Right lobe of liver (tissue), 4 donors: ENCODE data around the gene SPATA20.

Experiments
- POLR2A ChIP-seq: fragments of 450-650 bp; IDR thresholded peaks from one replicate; pipeline ENCODE4 v1.6.1; 2017; ENCODE audit warnings: antibody characterized with exemption, mild to moderate bottlenecking
- TF ChIP-seq, protein P1 (sequence below), 4 donors: fragments of 200-600 bp in 3 of 4; fragments of 450-650 bp in 1 of 4; IDR thresholded peaks; one replicate each; pipeline versions ENCODE4 v1.5.1 to v1.8.0; 2016 to 2022; ENCODE audit warnings: antibody characterized with exemption in 4 of 4, mild to moderate bottlenecking in 2 of 4
- donor health status: DM: no; HTN: no; CAD: no.
- donor health status: DM: no; HTN: no; CAD: no.
- donor health status: DM: no; HTN: yes; CAD: no.

DNA sequence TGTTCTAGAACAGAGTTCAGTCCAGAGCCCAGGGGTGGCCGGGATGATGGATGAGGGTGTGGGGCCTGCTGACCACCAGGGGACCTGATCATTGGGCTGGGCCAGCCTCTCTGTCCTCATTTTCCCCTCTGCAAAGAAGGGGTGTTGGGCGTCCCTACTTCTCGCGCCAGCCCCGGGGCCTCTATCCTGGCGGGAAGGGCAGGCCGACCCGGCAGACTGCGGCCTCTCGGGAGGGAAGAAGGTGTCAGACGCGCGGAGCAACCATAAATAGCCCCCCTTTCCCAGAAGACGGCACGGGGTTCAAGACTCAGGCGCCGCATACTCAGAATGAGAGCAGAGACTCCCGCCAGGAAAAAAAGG lies 11.6 kb downstream of the SPATA20 start:
- TF ChIP-seq, protein P1, sequence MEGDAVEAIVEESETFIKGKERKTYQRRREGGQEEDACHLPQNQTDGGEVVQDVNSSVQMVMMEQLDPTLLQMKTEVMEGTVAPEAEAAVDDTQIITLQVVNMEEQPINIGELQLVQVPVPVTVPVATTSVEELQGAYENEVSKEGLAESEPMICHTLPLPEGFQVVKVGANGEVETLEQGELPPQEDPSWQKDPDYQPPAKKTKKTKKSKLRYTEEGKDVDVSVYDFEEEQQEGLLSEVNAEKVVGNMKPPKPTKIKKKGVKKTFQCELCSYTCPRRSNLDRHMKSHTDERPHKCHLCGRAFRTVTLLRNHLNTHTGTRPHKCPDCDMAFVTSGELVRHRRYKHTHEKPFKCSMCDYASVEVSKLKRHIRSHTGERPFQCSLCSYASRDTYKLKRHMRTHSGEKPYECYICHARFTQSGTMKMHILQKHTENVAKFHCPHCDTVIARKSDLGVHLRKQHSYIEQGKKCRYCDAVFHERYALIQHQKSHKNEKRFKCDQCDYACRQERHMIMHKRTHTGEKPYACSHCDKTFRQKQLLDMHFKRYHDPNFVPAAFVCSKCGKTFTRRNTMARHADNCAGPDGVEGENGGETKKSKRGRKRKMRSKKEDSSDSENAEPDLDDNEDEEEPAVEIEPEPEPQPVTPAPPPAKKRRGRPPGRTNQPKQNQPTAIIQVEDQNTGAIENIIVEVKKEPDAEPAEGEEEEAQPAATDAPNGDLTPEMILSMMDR (IDR thresholded peaks at IDR 0.05), result no peak
- no peak for TF ChIP-seq POLR2A
